RWPE1 (cell line): ENCODE data around the gene FOXRED2.

Experiments used
- CTCF ChIA-PET: fragments of 350-600 bp; sonication (Branson Sonifier 250); formaldehyde crosslinking; extraction: SDS; loops from one replicate; lab custom pipeline; 2021; lab: Yijun Ruan, JAX
- POLR2A ChIA-PET: fragments of 400-600 bp; formaldehyde crosslinking; extraction: SDS; loops from one replicate; lab custom pipeline; 2020; ENCODE audit warnings: antibody characterized with exemption; ENCODE audit not compliant: low non-redundant PET; lab: Yijun Ruan, JAX
- DNase-seq: peaks from one replicate; pipeline ENCODE4 v3.0.0; 2012; ENCODE audit warnings: low spot score
- H3K27ac ChIP-seq: fragments of 450-650 bp; 2 replicates; pipeline ENCODE4 v1.5.1; 2017
- TF ChIP-seq, protein P1 (sequence below): fragments of 450-650 bp; conservative IDR thresholded peaks from 2 replicates; pipeline ENCODE4 v1.5.1; 2017; ENCODE audit warnings: low read depth, mild to moderate bottlenecking

Gene FOXRED2

DNA sequence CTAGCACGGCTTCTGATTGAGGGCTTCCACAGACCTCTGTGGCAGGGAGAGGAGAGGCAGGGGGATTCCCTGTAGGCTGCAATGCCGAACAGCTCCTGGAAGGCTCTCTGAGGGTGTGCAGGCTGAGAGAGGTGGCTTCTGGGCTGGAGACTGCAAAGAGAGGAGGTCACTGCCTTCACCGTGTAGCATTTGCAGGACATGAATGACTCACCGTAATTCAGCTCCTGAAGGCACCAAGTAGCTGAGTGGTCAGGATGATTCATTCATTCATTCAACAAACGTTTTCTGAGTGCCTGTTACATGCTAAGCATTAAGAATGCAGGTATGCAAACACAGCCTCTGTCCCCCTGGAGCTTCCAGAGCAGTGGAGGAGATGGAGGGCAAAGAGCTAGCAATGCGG is 40.1 kb upstream of the FOXRED2 start:
- peak; percentile 52 for DNase-seq
- H3K27ac ChIP-seq = no peak overlapping the region
- CTCF ChIA-PET = interaction anchor here (0.6 kb wide), 1 partner anchor 423 kb away, joined by 5 read pairs; no protein-coding TSS in a partner anchor
- TF ChIP-seq, protein P1, sequence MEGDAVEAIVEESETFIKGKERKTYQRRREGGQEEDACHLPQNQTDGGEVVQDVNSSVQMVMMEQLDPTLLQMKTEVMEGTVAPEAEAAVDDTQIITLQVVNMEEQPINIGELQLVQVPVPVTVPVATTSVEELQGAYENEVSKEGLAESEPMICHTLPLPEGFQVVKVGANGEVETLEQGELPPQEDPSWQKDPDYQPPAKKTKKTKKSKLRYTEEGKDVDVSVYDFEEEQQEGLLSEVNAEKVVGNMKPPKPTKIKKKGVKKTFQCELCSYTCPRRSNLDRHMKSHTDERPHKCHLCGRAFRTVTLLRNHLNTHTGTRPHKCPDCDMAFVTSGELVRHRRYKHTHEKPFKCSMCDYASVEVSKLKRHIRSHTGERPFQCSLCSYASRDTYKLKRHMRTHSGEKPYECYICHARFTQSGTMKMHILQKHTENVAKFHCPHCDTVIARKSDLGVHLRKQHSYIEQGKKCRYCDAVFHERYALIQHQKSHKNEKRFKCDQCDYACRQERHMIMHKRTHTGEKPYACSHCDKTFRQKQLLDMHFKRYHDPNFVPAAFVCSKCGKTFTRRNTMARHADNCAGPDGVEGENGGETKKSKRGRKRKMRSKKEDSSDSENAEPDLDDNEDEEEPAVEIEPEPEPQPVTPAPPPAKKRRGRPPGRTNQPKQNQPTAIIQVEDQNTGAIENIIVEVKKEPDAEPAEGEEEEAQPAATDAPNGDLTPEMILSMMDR = no peak
- POLR2A ChIA-PET = no interaction called here

- CTCF ChIA-PET = interaction anchor here (0.6 to 0.7 kb wide), 2 partner anchors 227 to 424 kb away, joined by 4 to 5 read pairs; no protein-coding TSS in a partner anchor
- TF ChIP-seq, protein P1 = peak; percentile 73
- DNase-seq = peak; percentile 51
- POLR2A ChIA-PET = no interaction called here
- no peak overlapping the region for H3K27ac ChIP-seq
Measured at GRCh38 chr22:36546092-36546804, 39.4 kb upstream of the FOXRED2 start.

DNA sequence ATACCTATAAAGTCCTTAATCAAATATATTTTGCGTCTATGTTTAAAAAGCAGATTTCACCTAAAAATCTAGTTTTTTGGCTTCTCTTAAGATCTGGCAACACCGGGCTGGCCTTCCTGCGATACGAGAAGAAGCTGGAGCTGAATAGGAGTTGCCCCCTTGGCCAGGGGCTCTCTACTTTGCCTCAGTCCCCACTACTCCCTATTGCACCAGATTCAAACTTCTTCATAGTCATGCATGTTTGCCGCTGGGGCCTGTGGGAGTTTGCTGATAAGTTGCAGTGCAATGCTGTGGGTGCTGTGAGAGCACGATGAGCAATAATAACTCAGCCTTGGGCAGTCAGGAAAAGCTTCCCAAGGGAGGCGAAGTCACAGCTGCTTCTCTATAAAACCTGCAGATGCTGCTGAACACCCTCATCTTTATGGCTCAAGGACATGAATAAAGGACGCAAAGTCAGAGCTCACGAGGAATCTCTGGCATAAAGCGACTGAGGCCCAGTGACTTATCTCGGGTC is 37.3 kb upstream of the FOXRED2 start:
- H3K27ac ChIP-seq = peak overlapping the region; percentile 14; the same call in 1 of the 2 replicates
- CTCF ChIA-PET = interaction anchor here (0.6 kb wide), 1 partner anchor 240 kb away, joined by 3 read pairs; no protein-coding TSS in a partner anchor
- POLR2A ChIA-PET = no interaction called here
- TF ChIP-seq, protein P1 = no peak
- no peak for DNase-seq

DNA sequence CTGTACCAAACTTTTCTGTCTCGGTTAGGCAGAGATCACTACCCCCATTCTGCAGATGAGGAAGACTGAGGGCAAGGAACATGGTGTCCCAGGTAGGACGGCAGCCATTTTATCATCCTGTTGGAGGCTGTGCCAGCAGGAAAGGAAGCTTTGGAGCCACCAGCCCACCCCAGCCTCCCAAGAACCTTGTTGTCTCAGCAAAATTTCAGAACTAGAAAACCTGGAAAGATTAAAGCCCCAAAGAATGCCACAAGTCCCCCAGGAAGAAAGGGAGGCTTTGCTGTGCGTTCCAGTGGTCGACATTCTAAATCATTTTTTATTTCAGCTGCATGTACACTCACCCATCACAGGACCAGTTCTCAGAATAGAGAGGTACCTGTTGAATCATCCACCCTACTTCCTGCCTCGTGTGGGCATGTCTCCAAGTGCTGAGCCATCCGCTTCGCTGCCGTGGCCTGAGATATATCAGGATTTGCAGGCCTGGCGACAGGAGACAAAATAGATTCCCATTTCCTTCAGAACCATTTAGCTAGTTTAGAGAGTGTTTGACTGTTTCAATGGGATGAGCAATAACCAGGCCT is 35.1 kb upstream of the FOXRED2 start:
- peak overlapping the region; percentile 92 for H3K27ac ChIP-seq
- TF ChIP-seq, protein P1 = no peak
- CTCF ChIA-PET = no interaction called here
- peak; percentile 88 for DNase-seq
- POLR2A ChIA-PET = no interaction called here

DNA sequence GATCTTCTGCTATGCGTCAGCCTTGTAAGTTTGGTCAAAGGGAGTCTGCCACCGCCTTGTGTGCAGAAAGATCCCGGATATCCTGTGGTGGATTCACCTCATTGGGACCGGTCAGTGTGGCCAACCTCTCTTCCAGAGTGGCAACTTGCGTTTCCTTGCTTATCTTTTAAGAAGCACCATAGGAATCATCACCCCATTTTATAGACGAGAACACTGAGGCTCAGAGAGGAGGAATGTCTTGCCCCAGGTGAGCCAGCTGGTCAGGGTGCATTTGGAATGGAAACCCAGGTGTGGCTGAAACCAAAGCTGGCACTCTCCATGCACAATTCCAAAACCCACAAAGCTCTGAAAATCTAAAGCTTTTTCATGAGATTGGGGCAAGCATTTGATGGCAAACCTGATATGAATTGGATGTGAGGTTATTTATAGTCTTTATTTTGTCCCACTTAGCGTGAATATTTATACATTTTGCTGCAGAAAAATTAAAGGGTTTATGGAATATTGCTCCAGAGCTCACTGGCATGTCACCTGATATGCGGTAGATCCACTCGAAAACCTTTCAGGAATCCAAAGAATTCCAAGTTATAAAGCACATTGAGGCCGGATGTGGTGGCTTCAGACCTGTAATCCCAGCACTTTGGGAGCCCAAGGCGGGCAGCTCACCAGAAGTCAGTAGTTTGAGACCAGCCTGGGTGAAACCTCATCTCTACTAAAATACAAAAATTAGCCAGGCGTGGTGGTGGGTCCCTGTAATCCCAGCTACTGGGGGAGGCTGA is 34.2 kb upstream of the FOXRED2 start:
- TF ChIP-seq, protein P1 = no peak
- CTCF ChIA-PET = no interaction called here
- no peak for DNase-seq
- POLR2A ChIA-PET = no interaction called here
- peak overlapping the region; percentile 92 for H3K27ac ChIP-seq

DNA sequence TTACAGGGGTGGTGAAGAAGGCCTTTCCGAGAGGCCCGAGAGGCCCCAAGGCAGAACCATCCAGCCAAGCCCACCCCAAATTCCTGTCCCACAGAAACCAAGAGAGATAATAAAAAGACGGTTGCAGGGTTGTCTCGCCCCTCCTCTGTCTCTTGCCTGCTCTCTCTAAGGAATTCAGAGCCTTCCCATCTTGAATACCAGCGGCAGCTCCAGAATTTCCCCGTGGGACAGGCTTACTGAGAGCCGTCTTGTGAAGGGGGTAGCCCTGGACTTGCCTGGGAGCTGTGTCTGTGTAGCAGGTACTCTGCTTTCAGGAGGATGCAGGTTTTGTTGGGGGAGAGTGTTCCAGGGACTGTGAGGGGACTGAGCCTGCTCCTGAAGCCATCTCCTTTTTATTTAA is 31.7 kb upstream of the FOXRED2 start:
- TF ChIP-seq, protein P1 = no peak
- 0 out of 2 replicates have a peak overlapping the region, but pooled peaks have one; percentile 6 for H3K27ac ChIP-seq
- POLR2A ChIA-PET = no interaction called here
- CTCF ChIA-PET = no interaction called here
- DNase-seq = no peak
